GM23338 (cell line): ENCODE results near the gene NPSR1. TPM values are rescaled to one million over a fixed set of nuclear protein-coding genes. Genes with fewer than 3 reads are reported as not detected.

ENCODE experiments used
- ATAC-seq: fragments of 200-7000 bp; cut with Tn5 transposase; 3 replicates; pipeline ENCODE4 v1.9.1; 2020
- DNase-seq: peaks from one replicate; pipeline ENCODE4 v3.0.0-alpha.2; 2015; ENCODE audit warnings: low spot score
- H2AFZ ChIP-seq: fragments of 200-600 bp; sonication (generic); 2 replicates; pipeline ENCODE4 v1.8.0; 2016; ENCODE audit warnings: antibody characterized with exemption, mild to moderate bottlenecking, moderate library complexity
- H3F3A ChIP-seq: fragments of 200-600 bp; sonication (generic); replicated peaks from 2 replicates; pipeline ENCODE4 v1.8.0; 2017; ENCODE audit warnings: antibody characterized with exemption, mixed run types, low read depth
- H3K27ac ChIP-seq: fragments of 200-600 bp; sonication (generic); 2 replicates; pipeline ENCODE4 v1.6.1; 2016; ENCODE audit warnings: low read depth
- H3K27me3 ChIP-seq: fragments of 200-600 bp; sonication (generic); 2 replicates; pipeline ENCODE4 v1.8.0; 2016; ENCODE audit warnings: mild to moderate bottlenecking, mixed run types, moderate library complexity; ENCODE audit not compliant: insufficient read depth
- H3K36me3 ChIP-seq: fragments of 200-600 bp; sonication (generic); 2 replicates; pipeline ENCODE4 v1.8.0; 2016; ENCODE audit warnings: mild to moderate bottlenecking; ENCODE audit not compliant: insufficient read depth
- H3K4me1 ChIP-seq: fragments of 200-600 bp; sonication (generic); 2 replicates; pipeline ENCODE4 v1.8.0; 2016; ENCODE audit warnings: mild to moderate bottlenecking, moderate library complexity; ENCODE audit not compliant: insufficient read depth
- H3K4me2 ChIP-seq: fragments of 200-600 bp; sonication (generic); 2 replicates; pipeline ENCODE4 v1.7.1; 2017; ENCODE audit warnings: mixed run types
- H3K4me3 ChIP-seq: fragments of 200-600 bp; sonication (generic); 2 replicates; pipeline ENCODE4 v1.6.1; 2016; ENCODE audit warnings: mixed run types
- H3K79me2 ChIP-seq: fragments of 200-600 bp; sonication (generic); replicated peaks from 2 replicates; pipeline ENCODE4 v1.8.0; 2017; ENCODE audit warnings: mild to moderate bottlenecking; ENCODE audit not compliant: insufficient read depth
- H3K9me2 ChIP-seq: fragments of 200-600 bp; sonication (generic); 2 replicates; pipeline ENCODE4 v1.8.0; 2017; ENCODE audit not compliant: insufficient read depth
- H4K20me1 ChIP-seq: fragments of 200-600 bp; sonication (generic); replicated peaks from 2 replicates; pipeline ENCODE4 v1.8.0; 2017; ENCODE audit warnings: mild to moderate bottlenecking; ENCODE audit not compliant: insufficient read depth
- H3K27ac Mint-ChIP-seq: 2 replicates; pipeline ENCODE4 v1.8.0; 2020; ENCODE audit warnings: inconsistent platforms, mild to moderate bottlenecking, moderate library complexity, mixed read lengths
- H3K27me3 Mint-ChIP-seq: 3 replicates; pipeline ENCODE4 v1.8.0; 2022; ENCODE audit warnings: low read depth, mild to moderate bottlenecking, moderate library complexity, mixed read lengths, inconsistent platforms; ENCODE audit not compliant: insufficient read depth, poor library complexity
- H3K36me3 Mint-ChIP-seq: 3 replicates; pipeline ENCODE4 v1.8.0; 2021; ENCODE audit warnings: low read depth, mild to moderate bottlenecking, inconsistent platforms, moderate library complexity, mixed read lengths
- H3K4me1 Mint-ChIP-seq: 3 replicates; pipeline ENCODE4 v1.8.0; 2020; ENCODE audit warnings: mild to moderate bottlenecking, inconsistent platforms, mixed read lengths
- H3K4me3 Mint-ChIP-seq: 3 replicates; pipeline ENCODE4 v1.8.0; 2021; ENCODE audit warnings: moderate library complexity, mild to moderate bottlenecking, inconsistent platforms, mixed read lengths
- H3K9me3 Mint-ChIP-seq: 3 replicates; pipeline ENCODE4 v1.8.0; 2020; ENCODE audit warnings: moderate library complexity, mild to moderate bottlenecking, inconsistent platforms, mixed read lengths
- EZH2 ChIP-seq: fragments of 200-600 bp; sonication (generic); IDR thresholded peaks from one replicate; pipeline ENCODE4 v1.8.0; 2017; ENCODE audit warnings: antibody characterized with exemption, mild to moderate bottlenecking, low read depth; ENCODE audit not compliant: unreplicated experiment
- EZH2phosphoT487 ChIP-seq: fragments of 200-600 bp; sonication (generic); IDR thresholded peaks from one replicate; pipeline ENCODE4 v1.8.1; 2018; ENCODE audit warnings: antibody characterized with exemption; ENCODE audit not compliant: unreplicated experiment
- NANOG ChIP-seq: IDR thresholded peaks from 2 replicates; pipeline ENCODE4 v1.6.1; 2016; ENCODE audit warnings: antibody characterized with exemption, borderline replicate concordance
- POLR2AphosphoS5 ChIP-seq: IDR thresholded peaks from 2 replicates; pipeline ENCODE4 v1.6.1; 2016; ENCODE audit warnings: antibody characterized with exemption, low read depth
- REST ChIP-seq: IDR thresholded peaks from one replicate; pipeline ENCODE4 v1.6.1; 2018; ENCODE audit warnings: antibody characterized with exemption; ENCODE audit not compliant: unreplicated experiment
- STAT1 ChIP-seq: IDR thresholded peaks from one replicate; pipeline ENCODE4 v1.6.1; 2016; ENCODE audit warnings: antibody characterized with exemption; ENCODE audit not compliant: unreplicated experiment
- ZNF331 ChIP-seq: fragments of 250-450 bp; sonication (Bioruptor Pico); IDR thresholded peaks from 2 replicates; pipeline ENCODE4 v1.5.0; 2020; ENCODE audit warnings: low read depth, mild to moderate bottlenecking, moderate library complexity
- polyA plus RNA-seq: library from polyadenylated mRNA; unstranded; fragments of >200 nt; fragmentation: Nextera tagmentation; extraction: Ambion mirVana; gene quantifications from 2 replicates; pipeline ENCODE4 v1.2.1, GENCODE V29; 2016
- total RNA-seq: library from RNA; depleted of rRNA; stranded (reverse); fragments of >200 nt; shearing (Covaris generic); gene quantifications from 2 replicates; pipeline ENCODE4 v1.2.3, GENCODE V29; 2014
- TF ChIP-seq, protein P1 (sequence below): fragments of 250-450 bp; sonication (Bioruptor Pico); IDR thresholded peaks from 2 replicates; pipeline ENCODE4 v1.5.0; 2020; ENCODE audit warnings: mild to moderate bottlenecking, moderate library complexity

NPSR1 gene
- total and polyA plus RNA-seq, 2 experiments from 2014 or later = not detected

DNA sequence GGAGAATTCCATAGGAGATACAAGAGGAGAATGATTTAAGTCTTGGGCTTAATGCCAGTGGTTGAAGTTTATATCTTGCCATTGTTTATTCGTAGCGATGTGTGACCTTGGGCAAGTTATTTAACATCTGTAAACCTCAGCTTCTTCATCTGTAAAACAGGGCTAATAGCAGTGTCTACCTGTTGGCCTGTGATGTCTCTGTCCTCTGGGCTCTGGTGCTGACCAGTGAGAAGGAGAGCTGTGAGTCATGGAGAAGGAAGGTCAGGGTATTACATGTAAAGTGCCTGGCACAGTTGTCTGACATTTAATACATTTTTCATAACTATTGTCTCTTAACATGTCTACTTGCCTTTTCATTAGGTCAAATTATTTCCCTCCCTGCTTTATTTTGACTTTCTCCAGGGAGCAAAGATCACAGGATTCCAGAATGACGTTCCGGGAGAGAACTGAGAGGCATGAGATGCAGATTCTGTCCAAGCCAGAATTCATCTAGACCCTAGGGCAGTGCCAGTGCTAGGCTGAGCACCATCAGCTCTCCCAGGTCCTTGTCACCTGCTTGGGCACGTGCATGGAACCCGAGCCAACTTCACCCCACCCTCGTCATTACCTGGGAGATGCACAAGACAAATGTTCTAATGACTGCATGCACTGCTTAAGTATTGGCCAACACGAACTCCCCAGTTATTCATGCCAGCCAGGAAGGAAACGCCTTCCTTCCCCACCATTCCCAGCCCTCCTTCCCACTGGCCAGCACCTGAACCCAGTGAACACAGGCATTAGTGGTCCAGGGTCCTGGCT is 191.3 kb downstream of the NPSR1 start:
- Histone ChIP-seq H3K27ac (no peak overlapping the region), H3K4me3 (no peak overlapping the region), H3K9me2 (peaks cover 8% of the 10 kb centered on the region), H3K27me3 (no peaks in the 10 kb centered on the region), H3F3A (no peaks in the 10 kb centered on the region), H3K4me1 (no peaks in the 10 kb centered on the region), H2AFZ (no peak overlapping the region), H3K36me3 (no peaks in the 10 kb centered on the region), H3K79me2 (no peaks in the 10 kb centered on the region), H3K4me2 (no peak overlapping the region), H4K20me1 (no peaks in the 10 kb centered on the region)
- no peaks in the 10 kb centered on the region; the same call in 2 of the 3 replicates for H3K36me3 Mint-ChIP-seq
- ATAC-seq = no peak
- peaks cover 19% of the 10 kb centered on the region for H3K4me1 Mint-ChIP-seq
- DNase-seq = no peak
- TF ChIP-seq EZH2phosphoT487 = no peak
- TF ChIP-seq, protein P1, sequence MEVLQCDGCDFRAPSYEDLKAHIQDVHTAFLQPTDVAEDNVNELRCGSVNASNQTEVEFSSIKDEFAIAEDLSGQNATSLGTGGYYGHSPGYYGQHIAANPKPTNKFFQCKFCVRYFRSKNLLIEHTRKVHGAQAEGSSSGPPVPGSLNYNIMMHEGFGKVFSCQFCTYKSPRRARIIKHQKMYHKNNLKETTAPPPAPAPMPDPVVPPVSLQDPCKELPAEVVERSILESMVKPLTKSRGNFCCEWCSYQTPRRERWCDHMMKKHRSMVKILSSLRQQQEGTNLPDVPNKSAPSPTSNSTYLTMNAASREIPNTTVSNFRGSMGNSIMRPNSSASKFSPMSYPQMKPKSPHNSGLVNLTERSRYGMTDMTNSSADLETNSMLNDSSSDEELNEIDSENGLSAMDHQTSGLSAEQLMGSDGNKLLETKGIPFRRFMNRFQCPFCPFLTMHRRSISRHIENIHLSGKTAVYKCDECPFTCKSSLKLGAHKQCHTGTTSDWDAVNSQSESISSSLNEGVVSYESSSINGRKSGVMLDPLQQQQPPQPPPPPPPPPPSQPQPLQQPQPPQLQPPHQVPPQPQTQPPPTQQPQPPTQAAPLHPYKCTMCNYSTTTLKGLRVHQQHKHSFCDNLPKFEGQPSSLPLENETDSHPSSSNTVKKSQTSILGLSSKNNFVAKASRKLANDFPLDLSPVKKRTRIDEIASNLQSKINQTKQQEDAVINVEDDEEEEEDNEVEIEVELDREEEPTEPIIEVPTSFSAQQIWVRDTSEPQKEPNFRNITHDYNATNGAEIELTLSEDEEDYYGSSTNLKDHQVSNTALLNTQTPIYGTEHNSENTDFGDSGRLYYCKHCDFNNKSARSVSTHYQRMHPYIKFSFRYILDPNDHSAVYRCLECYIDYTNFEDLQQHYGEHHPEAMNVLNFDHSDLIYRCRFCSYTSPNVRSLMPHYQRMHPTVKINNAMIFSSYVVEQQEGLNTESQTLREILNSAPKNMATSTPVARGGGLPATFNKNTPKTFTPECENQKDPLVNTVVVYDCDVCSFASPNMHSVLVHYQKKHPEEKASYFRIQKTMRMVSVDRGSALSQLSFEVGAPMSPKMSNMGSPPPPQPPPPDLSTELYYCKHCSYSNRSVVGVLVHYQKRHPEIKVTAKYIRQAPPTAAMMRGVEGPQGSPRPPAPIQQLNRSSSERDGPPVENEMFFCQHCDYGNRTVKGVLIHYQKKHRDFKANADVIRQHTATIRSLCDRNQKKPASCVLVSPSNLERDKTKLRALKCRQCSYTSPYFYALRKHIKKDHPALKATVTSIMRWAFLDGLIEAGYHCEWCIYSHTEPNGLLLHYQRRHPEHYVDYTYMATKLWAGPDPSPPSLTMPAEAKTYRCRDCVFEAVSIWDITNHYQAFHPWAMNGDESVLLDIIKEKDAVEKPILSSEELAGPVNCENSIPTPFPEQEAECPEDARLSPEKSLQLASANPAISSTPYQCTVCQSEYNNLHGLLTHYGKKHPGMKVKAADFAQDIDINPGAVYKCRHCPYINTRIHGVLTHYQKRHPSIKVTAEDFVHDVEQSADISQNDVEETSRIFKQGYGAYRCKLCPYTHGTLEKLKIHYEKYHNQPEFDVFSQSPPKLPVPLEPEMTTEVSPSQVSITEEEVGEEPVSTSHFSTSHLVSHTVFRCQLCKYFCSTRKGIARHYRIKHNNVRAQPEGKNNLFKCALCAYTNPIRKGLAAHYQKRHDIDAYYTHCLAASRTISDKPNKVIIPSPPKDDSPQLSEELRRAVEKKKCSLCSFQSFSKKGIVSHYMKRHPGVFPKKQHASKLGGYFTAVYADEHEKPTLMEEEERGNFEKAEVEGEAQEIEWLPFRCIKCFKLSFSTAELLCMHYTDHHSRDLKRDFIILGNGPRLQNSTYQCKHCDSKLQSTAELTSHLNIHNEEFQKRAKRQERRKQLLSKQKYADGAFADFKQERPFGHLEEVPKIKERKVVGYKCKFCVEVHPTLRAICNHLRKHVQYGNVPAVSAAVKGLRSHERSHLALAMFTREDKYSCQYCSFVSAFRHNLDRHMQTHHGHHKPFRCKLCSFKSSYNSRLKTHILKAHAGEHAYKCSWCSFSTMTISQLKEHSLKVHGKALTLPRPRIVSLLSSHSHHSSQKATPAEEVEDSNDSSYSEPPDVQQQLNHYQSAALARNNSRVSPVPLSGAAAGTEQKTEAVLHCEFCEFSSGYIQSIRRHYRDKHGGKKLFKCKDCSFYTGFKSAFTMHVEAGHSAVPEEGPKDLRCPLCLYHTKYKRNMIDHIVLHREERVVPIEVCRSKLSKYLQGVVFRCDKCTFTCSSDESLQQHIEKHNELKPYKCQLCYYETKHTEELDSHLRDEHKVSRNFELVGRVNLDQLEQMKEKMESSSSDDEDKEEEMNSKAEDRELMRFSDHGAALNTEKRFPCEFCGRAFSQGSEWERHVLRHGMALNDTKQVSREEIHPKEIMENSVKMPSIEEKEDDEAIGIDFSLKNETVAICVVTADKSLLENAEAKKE (CRISPR knock-in tag) = no peak
- no peak for TF ChIP-seq POLR2AphosphoS5
- no peak for TF ChIP-seq NANOG
- TF ChIP-seq ZNF331 (CRISPR knock-in tag) = no peak
- TF ChIP-seq STAT1 = no peak
- TF ChIP-seq REST = peak; percentile 55
- TF ChIP-seq EZH2 = no peak
- H3K4me3 Mint-ChIP-seq = no peak overlapping the region
- no peaks in the 10 kb centered on the region for H3K27me3 Mint-ChIP-seq
- H3K9me3 Mint-ChIP-seq = no peaks in the 10 kb centered on the region
- H3K27ac Mint-ChIP-seq = no peak overlapping the region
